Prostate gland (tissue), 2 donors: Measurements from ENCODE around the gene VSIR. TPM values are rescaled to one million over a fixed set of nuclear protein-coding genes. Genes with fewer than 3 reads are reported as not detected.

Source experiments
- DNase-seq: peaks from one replicate; pipeline ENCODE4 v3.0.0-alpha.2; 2019; ENCODE audit warnings: low spot score
- H3K27ac ChIP-seq, 2 donors: fragments of 200-600 bp; sonication (generic); 2 replicates each; pipeline ENCODE4 v1.5.1; 2017 to 2019
- H3K27me3 ChIP-seq: fragments of 200-600 bp; sonication (generic); replicated peaks from 2 replicates; pipeline ENCODE4 v1.5.1; 2019; ENCODE audit not compliant: insufficient read depth
- H3K36me3 ChIP-seq, 2 donors: fragments of 200-600 bp; sonication (generic); 1 replicate in 1 of 2; 2 replicates in 1 of 2; pipeline versions ENCODE4 v1.5.1 to v1.8.1; 2017 to 2019
- H3K4me1 ChIP-seq: fragments of 200-600 bp; sonication (generic); replicated peaks from 2 replicates; pipeline ENCODE4 v1.5.1; 2019
- H3K4me3 ChIP-seq, 2 donors: fragments of 200-600 bp; sonication (generic); 2 replicates each; pipeline ENCODE4 v1.5.1; 2017 to 2019
- H3K9me3 ChIP-seq: fragments of 200-600 bp; sonication (generic); 2 replicates; pipeline ENCODE4 v1.5.1; 2017
- POLR2A ChIP-seq: fragments of 450-650 bp; IDR thresholded peaks from one replicate; pipeline ENCODE4 v1.6.1; 2016; ENCODE audit warnings: antibody characterized with exemption, mild to moderate bottlenecking
- POLR2AphosphoS5 ChIP-seq: sonication (generic); formaldehyde crosslinking; IDR thresholded peaks from one replicate; pipeline ENCODE4 v1.6.1; 2017; ENCODE audit warnings: antibody characterized with exemption
- WGBS: methylation state at CpG from one replicate; pipeline ENCODE4 v1.1.5; 2018; 5-methylcytosine and 5-hydroxymethylcytosine counted together
- intact Hi-C: fragments of 100-400 bp; cut with DNase I; formaldehyde crosslinking; loops from one replicate; pipeline ENCODE4 v1.14.2; 2022
- total RNA-seq, 2 donors: library from RNA; depleted of rRNA; stranded (reverse); fragments of >200 nt; gene quantifications; one replicate each; pipeline ENCODE4 v1.1.0, GENCODE V29; 2016
- TF ChIP-seq, protein P1 (sequence below), 4 experiments: fragments of 200-600 bp in 2 of 4; fragments of 450-650 bp in 2 of 4; sonication (generic) in 2 of 4; IDR thresholded peaks; 1 replicate in 3 of 4; 2 replicates in 1 of 4; pipeline ENCODE4 v1.5.1; 2016 to 2019; ENCODE audit warnings: antibody characterized with exemption in 4 of 4, mild to moderate bottlenecking in 2 of 4, moderate library complexity in 2 of 4

Gene VSIR
- total RNA-seq, 2 donors from 2014 or later: 23.1 to 40.2 TPM

DNA sequence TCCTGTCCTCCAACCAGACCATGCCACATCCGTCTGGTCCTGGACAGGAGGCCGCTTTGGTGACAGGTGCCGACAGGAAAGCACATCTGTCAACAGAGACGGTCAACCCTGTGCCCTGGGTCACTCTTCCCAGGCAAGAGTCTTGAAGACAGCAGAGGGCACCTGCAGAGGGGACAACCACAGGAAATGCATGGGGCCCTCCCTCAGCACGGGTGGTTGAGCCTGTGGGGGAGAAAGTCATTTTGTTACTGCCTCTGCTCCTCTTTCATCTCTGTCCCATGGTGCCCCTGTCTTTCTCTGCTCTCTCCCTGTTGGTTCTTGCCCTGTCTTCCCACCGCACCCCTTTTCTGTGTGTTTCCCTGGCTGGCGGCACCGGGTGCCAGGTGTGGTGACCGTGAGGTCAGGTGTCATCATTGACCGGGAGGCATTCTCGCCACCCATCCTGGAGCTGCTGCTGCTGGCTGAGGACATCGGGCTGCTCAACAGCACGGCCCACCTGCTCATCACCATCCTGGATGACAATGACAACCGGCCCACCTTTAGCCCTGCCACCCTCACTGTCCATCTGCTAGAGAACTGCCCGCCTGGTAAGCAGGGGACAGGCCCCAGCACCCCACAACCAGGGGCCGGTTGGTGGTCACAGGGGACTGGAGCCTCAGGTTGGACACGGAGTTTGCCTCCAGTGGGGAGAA is 17.6 kb upstream of the VSIR start:
- Histone ChIP-seq H3K9me3 (no peaks in the 10 kb centered on the region), H3K27ac (no peak overlapping the region), H3K36me3 (no peaks in the 10 kb centered on the region), H3K4me3 (no peak overlapping the region), H3K27me3 (no peaks in the 10 kb centered on the region), H3K4me1 (no peaks in the 10 kb centered on the region)
- WGBS: 83% methylated on average over 17 of the region's 17 CpGs
- DNase-seq: no peak
- no peak for TF ChIP-seq POLR2AphosphoS5
- TF ChIP-seq, protein P1, sequence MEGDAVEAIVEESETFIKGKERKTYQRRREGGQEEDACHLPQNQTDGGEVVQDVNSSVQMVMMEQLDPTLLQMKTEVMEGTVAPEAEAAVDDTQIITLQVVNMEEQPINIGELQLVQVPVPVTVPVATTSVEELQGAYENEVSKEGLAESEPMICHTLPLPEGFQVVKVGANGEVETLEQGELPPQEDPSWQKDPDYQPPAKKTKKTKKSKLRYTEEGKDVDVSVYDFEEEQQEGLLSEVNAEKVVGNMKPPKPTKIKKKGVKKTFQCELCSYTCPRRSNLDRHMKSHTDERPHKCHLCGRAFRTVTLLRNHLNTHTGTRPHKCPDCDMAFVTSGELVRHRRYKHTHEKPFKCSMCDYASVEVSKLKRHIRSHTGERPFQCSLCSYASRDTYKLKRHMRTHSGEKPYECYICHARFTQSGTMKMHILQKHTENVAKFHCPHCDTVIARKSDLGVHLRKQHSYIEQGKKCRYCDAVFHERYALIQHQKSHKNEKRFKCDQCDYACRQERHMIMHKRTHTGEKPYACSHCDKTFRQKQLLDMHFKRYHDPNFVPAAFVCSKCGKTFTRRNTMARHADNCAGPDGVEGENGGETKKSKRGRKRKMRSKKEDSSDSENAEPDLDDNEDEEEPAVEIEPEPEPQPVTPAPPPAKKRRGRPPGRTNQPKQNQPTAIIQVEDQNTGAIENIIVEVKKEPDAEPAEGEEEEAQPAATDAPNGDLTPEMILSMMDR (IDR thresholded peaks at IDR 0.05): no peak
- TF ChIP-seq POLR2A: no peak
- intact Hi-C loops: no loop called here

DNA sequence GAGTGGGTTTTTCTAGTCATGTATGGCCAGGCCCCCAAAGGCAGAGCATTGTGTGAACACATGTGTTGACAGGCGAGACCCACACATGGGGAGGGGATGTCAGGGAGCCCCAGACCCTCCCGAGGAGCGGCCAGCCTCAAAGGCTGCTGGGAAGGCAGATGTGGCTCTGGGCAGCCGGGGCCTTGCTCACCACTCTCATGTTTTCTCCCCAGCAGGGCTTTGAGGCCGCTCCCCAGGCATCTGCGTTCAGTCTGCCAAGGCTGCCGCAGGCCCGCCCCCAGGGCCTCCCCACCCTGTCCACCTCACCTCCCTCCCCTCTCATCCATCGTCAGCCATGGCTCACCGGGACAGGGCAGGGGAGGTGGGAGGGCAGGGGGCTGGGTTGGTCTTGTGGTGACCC is 16.6 kb upstream of the VSIR start:
- Histone ChIP-seq H3K27ac (no peak overlapping the region), H3K4me3 (no peak overlapping the region), H3K9me3 (no peaks in the 10 kb centered on the region), H3K4me1 (no peaks in the 10 kb centered on the region), H3K27me3 (no peaks in the 10 kb centered on the region), H3K36me3 (no peaks in the 10 kb centered on the region)
- 82% methylated on average over 7 of the region's 10 CpGs for WGBS
- DNase-seq: no peak
- intact Hi-C loops: no loop called here
- TF ChIP-seq, protein P1 (IDR thresholded peaks at IDR 0.05): no peak
- TF ChIP-seq POLR2A: no peak
- no peak for TF ChIP-seq POLR2AphosphoS5

DNA sequence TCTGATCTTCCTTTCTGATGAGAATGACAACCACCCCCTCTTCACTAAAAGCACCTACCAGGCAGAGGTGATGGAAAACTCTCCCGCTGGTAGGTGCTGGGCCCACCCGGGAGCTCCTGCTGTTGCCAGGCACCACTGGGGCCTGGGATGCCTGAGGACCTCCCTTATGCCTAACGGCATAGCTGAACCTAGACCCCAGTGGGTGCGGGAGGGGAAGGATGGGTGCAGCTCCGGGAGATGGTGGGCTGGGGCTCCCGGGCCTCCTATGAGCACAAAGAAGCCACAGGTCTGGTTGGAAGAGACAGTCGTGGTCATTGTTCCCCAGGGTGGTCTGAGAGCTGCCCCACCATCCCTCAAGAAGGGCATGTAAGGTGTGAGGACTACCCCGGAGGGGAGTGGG is 15.6 kb upstream of the VSIR start:
- 80% methylated on average over 8 of the region's 8 CpGs for WGBS
- DNase-seq: no peak
- Histone ChIP-seq H3K4me1 (no peaks in the 10 kb centered on the region), H3K27me3 (no peaks in the 10 kb centered on the region), H3K9me3 (no peaks in the 10 kb centered on the region), H3K36me3 (no peaks in the 10 kb centered on the region), H3K27ac (no peak overlapping the region), H3K4me3 (no peak overlapping the region)
- TF ChIP-seq POLR2A: no peak
- TF ChIP-seq POLR2AphosphoS5: no peak
- TF ChIP-seq, protein P1 (IDR thresholded peaks at IDR 0.05): no peak
- intact Hi-C loops: no loop called here

DNA sequence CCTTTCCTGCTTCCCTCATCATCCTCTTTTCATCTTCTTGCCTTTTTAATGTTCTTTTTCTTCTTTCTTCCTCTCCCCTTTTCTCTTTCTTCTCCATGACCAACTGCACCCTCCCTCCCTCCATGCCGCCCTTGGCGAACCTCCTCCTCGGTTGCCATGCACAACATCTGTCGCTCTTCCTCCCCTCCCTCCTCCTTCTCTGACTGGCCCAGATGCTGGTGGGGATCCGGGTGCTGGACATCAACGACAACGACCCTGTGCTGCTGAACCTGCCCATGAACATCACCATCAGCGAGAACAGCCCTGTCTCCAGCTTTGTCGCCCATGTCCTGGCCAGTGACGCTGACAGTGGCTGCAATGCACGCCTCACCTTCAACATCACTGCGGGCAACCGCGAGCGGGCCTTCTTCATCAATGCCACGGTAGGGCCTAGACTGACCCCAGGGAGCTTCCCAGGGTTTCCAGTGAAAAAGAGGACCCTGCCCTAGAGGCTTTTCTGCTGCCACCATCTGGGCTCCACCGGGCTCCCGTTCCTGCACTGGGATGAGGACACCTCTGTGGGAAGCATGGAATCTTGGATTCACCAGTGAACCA is 11.5 kb upstream of the VSIR start:
- intact Hi-C loops: no loop called here
- Histone ChIP-seq H3K9me3 (no peaks in the 10 kb centered on the region), H3K27ac (no peak overlapping the region), H3K27me3 (no peaks in the 10 kb centered on the region), H3K4me3 (no peak overlapping the region), H3K4me1 (no peaks in the 10 kb centered on the region), H3K36me3 (no peaks in the 10 kb centered on the region)
- DNase-seq: no peak
- TF ChIP-seq, protein P1 (IDR thresholded peaks at IDR 0.05): no peak
- TF ChIP-seq POLR2AphosphoS5: no peak
- 90% methylated on average over 17 of the region's 18 CpGs for WGBS
